Ishikawa (cell line): ENCODE data around the gene PDZD7.

Source experiments
- CREB1 ChIP-seq: IDR thresholded peaks from 2 replicates; pipeline ENCODE4 v1.6.1; 2012; ENCODE audit warnings: low read depth
- EP300 ChIP-seq: IDR thresholded peaks from 2 replicates; pipeline ENCODE4 v1.6.1; 2012; ENCODE audit warnings: borderline replicate concordance
- YY1 ChIP-seq: IDR thresholded peaks from 2 replicates; pipeline ENCODE4 v1.6.1; 2012; ENCODE audit warnings: low read depth
- TF ChIP-seq, protein P1 (sequence below): IDR thresholded peaks from 2 replicates; pipeline ENCODE4 v1.6.1; 2012

DNA sequence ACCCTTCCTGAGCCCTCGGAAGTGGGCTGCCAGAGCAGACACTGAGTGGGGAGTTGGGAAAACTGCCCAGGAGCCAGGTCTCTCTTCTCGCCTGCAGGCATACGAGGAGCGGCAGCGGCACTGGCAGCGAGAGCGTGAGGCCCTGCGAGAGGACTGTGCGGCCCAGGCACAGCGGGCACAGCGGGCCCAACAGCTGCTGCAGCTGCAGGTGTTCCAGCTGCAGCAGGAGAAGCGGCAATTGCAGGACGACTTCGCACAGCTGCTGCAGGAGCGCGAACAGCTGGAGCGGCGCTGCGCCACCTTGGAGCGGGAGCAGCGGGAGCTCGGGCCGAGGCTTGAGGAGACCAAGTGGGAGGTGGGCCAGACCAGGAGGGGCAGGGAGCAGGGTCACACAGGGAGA, 25.6 kb downstream of the PDZD7 start:
- TF ChIP-seq, protein P1, sequence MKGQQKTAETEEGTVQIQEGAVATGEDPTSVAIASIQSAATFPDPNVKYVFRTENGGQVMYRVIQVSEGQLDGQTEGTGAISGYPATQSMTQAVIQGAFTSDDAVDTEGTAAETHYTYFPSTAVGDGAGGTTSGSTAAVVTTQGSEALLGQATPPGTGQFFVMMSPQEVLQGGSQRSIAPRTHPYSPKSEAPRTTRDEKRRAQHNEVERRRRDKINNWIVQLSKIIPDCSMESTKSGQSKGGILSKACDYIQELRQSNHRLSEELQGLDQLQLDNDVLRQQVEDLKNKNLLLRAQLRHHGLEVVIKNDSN = no peak
- no peak for TF ChIP-seq YY1
- no peak for TF ChIP-seq CREB1
- no peak for TF ChIP-seq EP300
